NCI-H2196 treated with DMSO at 0.1 percent for 48 hours (cell line): ENCODE measurements around the gene GALP.
"Not testable (repeated sequence)": the region's sequence is repeated elsewhere in the genome, so short reads cannot be mapped to it uniquely, and the experiment has no call there.

Experiments
- DNase-seq: peaks from one replicate; lab custom pipeline; 2025; ENCODE audit not compliant: unreplicated experiment; lab: John Stamatoyannopoulos, UW

Gene GALP

DNA sequence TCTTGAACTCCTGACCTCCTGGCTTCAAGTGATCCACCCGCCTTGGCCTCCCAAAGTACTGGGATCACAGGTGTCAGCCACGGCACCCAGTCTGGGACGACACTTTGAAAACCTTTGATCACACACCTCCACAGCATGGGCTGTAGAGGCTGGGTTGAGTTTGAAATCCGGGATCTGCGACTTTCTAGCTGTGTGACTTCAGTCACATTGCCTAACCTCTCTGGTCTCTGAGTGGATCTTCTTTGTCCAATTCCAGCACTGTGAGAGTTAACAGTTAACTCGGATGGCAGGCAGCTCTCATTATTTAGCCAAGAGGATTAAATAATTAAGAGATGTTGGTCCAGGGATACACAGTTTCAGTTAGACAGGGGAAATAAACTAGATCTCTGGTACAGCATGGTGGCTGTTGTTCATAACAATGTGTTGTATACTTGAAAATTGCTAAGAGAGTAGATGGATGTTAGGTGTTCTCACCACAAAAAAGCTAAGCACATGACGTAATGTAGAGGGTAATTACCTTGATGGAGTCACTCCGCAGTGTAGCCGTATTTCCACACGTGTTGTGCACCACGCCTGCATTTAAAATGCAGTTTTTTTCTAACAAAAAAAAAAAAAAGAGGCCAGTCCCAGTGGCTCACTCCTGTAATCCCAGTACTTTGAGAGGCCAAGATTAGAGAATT, 1.9 kb downstream of the GALP start:
- no peak for DNase-seq

DNA sequence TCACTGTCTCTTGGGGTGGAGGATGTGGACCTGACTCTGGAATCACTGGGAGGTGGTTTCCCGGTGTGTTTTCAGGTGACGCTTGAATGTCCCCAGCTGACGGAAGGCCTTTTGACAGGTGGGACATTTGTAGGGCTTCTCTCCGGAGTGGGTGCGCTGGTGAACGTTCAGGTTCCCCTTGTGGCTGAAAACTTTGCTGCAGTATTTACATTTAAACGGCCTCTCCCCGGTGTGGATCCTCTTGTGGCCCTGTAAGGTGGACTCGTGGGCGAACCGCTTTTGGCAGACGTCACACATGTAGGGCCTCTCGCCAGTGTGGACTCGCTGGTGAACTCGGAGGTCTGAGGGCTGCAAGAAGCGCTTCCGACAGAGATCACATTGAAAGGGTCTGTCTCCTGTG, 14.0 kb downstream of the GALP start:
- no peak for DNase-seq

DNA sequence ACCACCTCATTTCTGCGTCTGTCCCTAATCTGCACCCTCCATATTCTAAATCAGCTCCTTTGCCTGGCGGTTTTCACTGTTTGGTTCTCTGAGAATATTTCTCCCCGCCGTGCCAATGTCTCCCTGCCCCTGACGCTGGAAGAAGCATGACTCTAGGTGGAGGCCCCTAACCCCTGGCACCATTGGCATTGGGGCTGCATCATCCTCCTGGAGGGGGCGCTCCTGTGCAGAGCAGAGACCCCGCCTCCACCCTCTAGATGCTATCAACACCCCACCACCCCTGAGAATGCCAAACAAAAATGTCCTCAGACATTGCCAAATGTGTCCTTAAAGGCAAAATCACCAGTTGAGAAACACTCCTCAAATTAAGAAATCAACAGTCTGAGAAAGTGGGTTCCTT, 15.3 kb downstream of the GALP start:
- no peak for DNase-seq

DNA sequence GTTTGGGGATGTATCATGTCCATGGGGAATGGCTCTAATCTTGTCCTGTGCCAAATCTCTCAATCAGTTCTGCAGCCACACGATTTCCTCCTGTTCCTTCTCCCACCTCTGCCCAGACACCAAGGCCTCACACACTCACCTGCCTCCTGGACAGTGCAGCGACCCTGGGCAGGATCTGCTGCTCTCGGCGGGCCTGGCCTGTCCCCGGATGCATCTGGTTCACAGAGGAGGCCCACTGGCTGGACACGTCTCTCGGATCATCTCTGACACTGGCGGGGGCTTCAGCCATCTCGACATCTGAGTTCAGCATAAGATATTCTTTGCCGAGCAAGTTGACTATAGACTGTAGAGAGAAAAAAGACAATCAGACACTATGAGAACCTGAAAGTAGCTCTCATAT, 15.9 kb downstream of the GALP start:
- DNase-seq = no peak

DNA sequence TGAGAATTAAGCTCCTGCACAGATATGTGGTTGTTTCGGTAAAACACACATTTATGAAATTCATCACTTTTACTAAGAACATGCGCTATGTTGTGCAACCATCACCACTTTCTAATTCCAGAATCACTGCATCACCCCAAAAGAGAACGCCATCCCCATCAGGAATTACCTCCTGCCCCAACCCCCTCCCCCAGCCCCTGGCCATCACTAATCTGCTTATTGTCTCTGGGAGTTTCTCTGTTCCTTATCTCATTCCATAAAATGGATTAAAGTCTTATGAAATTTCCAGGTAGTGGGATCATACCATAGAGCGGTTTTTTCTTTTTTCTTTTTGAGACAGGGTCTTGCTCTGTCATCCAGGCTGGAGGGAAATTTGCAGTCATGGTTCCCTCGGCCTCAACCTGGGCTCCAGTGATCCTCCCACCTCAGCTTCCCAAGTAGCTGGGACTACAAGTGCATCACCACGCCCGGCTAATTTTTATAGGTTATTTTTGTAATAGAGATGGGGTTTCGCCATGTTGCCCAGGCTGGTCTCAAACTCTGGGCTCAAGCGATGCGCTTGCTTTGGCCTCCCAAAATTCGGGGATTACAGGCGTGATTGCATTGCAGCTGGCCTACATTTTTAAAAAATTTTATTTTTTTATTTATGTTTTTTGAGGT, 18.3 kb downstream of the GALP start:
- DNase-seq = no peak

DNA sequence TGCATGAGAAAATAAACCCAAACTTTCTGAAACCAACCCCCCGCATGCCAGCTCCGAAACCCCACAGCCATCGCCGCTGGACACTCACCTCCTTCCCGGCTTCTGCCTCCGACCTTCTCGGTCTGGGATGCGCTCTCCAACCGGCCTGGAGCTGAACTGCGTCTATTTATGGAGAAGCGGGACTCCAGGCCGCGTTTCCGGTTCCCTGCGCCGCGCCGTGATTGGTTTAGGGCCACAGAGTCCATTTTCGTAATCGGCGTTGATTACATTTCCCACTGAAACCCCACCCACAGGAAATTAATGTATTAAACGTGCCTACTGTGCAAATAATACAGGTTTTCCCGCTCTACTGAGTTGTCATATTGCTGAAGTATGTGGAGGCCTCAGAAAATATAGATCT, 21.8 kb downstream of the GALP start, which contains the start of gene ZSCAN5B:
Gene ZSCAN5B, minus strand, starts transcription at position 138 of the 400 bp plus-strand sequence. CDS start 4,731 bp downstream, outside the sequence.
- not testable (repeated sequence) for DNase-seq

DNA sequence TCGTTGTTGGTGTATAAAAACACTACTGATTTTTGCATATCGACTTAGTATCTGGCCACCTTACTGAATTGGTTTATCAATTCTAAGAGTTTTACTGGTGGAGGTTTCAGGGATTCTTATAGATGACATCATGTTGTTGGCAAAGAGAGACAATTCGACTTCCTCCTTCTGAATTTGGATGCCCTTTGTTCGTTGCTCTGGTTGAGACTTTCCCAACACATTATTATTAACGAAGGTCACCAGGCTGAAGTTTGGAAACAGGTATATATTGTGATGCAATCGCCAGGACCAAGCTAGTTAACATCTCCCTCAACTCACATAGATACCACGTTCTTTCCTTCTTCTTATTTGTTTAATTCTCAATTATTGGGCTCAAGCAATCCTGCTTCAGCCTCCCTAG, 23.9 kb downstream of the GALP start:
- DNase-seq = no peak

DNA sequence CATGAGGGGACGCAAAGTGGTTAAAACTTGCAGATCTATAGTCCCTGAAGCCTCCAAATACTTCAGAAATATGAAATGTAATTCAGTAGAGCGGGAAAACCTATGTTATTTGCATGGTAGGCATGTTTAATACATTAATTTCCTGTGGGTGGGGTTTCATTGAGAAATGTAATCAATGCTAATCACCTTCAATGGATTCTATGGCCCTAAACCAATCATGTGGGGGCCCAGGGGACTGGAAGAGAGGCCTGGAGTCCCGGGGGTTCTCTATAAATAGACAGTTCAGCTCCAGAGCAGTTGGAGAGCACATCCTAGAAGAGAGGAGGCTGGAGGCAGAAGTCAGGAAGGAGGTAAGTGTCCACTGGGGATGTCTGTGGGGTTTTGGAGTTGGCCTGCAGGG, 26.2 kb downstream of the GALP start, which contains the start of gene ZSCAN5C:
Gene ZSCAN5C, plus strand, starts transcription at position 301 of the 400 bp plus-strand sequence. CDS start 3,641 bp downstream, outside the sequence.
- no peak for DNase-seq

DNA sequence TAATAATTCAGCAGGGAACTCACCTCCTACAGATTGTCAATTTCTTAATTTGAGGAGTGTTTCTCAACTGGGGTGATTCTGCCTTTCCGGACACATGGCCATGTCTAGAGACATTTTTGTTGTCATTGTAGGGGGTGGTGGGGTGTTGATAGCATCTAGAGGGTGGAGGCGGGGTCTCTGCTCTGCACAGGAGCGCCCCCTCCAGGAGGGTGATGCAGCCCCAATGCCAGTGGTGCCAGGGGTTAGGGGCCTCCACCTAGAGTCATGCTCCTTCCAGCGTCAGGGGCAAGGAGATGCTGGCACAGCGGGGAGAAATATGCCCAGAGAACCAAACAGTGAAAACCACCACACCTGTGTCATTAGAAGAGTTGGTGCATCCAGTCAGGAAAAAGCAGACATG, 31.8 kb downstream of the GALP start:
- not testable (repeated sequence) for DNase-seq

DNA sequence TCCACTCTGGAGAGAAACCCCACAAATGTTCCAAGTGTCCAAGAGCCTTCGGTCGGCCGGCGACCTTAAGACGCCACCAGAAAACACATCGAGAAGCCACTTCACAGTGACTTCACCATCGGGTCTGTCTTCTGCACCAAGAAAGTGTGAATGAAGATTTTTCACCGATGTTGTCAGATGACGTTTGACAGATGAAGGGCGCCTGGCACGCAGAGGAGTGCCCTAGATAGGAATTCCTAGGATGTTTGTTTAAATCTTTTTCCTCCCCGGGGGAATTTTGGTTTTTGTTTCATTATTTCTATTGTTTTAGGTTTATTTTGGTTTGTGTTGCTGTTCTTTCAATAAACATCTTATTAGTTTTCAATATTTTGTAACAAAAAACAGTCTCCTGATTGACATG, 33.3 kb downstream of the GALP start:
- DNase-seq = no peak

DNA sequence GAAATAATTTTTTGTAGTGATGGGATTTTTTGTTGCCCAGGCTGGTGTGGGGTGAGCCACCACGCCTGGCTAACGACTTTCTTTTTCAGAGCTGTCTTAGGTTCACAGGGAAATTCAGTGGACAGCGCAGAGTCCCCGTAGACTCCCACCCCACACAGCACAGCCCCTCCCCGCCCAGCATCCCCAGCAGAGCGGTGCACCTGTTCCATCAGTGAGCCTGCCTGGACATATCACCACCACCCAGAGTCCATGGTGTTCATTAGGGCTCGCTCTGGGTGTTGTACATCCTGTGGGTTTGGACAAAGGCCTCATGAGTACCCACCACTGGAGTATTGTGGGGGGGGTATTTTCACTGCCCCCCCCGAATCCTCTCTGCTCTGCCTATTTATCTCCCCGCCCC, 34.2 kb downstream of the GALP start:
- not testable (repeated sequence) for DNase-seq

DNA sequence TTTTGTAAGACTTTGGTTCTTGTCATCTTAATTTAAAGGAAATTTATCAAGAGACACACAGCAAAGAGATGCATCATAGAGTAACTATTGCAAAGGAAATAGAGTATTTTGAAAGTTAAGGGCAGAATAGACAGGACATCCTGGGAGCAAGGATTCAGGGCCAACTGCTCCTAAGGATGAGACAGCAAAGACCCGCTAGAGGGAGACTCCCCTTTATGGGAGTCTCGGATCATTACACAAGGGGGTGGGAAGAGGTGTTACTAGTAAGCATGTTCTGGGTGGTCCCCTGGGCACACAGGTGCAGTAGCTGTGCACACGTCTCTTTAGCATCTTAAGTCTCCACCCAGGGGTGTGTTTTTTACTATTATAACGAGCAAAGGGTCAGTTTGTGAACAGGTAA, 35.9 kb downstream of the GALP start:
- no peak for DNase-seq

DNA sequence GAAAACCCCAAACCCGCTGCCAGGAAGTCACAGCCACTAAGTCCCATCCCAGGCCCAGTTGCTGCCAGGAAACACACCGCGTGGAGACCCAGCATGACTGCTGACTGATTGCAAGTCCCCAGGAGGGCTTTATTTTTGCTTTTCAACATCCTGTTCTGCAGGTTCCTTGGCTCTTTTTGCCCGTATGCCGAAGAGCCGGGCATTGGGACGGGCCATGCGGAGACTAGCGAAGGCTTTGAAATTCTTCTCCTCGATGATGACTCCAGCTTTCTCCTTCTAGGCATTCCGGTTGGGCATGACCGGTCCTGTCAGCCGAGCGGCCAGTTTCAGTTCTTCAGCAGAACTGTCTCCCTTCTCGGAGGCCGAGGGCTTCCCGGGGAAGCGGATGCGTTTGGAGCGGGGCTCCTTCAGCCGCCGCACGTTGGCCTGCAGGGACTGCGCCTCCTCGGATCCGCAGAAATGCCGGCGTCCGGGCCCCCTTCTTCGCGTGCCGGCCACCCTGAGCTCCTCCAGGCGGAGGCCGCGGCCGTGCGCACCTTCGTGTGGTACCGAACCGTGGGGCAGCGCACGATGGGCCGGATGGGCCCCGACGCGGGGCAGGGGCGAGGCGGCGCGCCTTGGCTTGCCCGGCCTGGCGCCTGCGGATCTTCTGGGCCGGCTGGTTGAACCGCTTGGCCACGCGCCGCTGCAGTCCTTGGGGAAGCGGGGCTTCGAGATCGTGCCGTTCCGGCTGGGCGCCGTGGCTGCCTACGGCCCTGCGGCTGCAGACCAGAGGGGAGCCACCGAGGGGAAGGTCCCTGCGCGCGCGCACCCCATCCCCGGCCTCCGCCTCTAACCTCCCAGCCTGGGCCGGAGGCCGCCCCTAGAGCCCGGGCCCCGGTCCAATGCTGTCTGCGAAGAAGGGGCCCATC, 41.5 kb downstream of the GALP start:
- DNase-seq = no peak

DNA sequence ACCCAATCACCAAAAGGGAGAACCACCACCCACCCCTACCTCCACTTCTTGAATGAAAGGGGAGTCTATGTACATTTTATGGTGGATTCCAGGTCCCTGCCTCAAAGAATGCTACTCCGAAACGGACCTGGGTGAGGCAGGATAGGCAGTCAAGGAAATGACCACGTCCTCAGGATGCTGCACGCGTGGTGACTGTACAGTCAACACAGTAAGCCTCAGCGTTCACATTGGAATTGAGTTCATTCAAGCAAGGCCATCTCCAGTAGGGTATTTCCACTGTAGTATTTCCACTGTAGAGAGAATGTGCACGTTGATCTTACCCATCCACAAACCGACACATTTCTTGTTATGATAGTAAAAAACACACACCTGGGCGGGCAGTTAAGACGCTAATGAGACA, 43.2 kb downstream of the GALP start:
- no peak for DNase-seq

DNA sequence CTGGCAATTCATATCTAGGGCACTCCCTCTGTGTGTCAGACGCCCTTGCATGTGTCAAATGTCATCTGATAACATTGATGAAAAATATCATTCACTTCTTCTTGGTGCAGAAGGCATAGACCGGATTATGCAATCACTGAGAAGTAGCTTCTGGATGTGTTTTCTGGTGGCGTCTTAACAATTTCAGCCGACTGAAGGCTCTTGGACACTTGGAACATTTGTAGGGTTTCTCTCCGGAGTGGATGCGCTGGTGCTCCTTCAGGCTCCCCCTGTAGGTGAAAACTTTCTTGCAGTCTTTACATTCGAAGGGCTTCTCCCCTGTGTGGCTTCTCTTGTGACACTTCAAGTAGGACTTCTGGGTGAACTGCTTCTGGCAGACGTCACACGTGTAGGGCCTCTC, 45.6 kb downstream of the GALP start:
- not testable (repeated sequence) for DNase-seq

DNA sequence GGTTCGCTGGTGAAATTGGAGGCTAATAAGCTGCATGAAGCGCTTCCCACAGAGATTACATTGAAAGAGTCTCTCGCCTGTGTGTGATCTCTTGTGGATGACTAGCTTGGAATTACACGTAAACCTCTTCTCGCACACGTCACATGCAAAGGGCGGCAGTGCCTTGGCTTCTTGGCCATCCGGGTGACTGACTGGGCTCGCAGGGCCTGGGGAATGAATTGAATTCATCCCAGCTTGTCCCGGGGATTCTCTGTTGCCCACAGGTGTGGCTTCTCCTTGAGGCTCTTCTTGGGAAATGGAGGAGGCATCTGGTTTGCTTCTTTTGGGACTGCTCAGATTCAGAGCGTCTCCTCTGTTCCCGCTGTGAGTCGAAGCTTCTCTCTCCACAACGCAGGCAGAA, 46.0 kb downstream of the GALP start:
- DNase-seq = no peak

DNA sequence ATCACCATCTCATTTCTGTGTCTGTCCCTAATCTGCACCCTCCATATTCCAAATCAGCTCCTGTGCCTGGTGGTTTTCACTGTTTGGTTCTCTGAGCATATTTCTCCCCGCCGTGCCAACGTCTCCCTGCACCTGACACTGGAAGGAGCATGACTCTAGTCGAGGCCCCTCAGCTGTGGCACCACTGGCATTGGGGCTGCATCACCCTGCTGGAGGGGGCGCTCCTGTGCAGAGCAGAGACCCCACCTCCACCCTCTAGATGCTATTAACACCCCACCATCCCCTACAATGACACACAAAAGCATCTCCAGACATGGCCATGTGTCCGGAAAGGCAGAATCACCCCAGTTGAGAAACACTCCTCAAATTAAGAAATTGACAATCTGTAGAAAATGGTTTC, 47.1 kb downstream of the GALP start:
- no peak for DNase-seq

DNA sequence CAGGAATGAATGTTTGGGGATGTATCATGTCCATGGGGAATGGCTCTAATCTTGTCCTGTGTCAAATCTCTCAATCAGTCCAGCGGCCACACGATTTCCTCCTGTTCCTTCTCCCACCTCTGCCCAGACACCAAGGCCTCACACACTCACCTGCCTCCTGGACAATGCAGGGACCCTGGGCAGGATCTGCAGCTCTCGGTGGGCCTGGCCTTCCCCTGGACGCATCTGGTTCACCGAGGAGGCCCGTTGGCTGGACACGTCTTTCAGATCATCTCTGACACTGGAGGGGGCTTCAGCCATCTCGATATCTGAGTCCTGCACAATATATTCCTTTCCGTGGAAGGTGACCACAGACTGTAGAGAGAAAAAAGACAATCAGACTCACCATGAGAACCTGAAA, 47.7 kb downstream of the GALP start:
- no peak for DNase-seq
